Skin of body (tissue), 2 donors: Measurements from ENCODE around the gene MUL1. TPM values are rescaled to one million over a fixed set of nuclear protein-coding genes. Genes with fewer than 3 reads are reported as not detected.

Experiments used
- DNase-seq: peaks from one replicate; lab custom pipeline; 2025; lab: John Stamatoyannopoulos, UW
- total RNA-seq: library from RNA; depleted of rRNA; stranded (reverse); fragments of >200 nt; gene quantifications from one replicate; pipeline ENCODE4 v1.2.3, GENCODE V29; 2014

Gene MUL1
- total RNA-seq, 1 donor from 2014 or later: 14.0 TPM

GRCh38 chr1:20472121-20472520 is 35.8 kb downstream of the MUL1 start:
- DNase-seq: no peak

DNA sequence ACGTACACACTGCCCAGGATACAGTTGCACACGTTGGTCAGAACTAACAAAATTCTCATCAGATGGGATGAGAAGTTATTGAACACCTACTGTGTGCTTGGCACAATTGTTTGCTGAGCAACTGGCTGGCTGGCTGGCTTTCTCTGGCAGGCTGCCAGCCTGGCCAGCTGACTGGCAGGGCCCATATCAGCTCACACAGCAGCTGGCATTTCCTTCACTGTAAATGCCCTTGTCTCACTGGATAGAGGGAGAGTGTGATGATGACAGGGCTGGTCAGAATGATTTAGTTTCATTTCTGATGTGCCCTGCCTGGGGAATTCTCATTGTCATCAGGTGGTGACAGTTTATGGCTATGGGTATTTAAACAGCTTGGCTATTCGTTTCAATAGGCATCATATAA is 37.8 kb downstream of the MUL1 start:
- DNase-seq: no peak

- no peak for DNase-seq
These were observed 38.4 kb downstream of the MUL1 start for GRCh38 chr1:20469406-20470076.

- DNase-seq: no peak
These were observed 41.7 kb downstream of the MUL1 start for GRCh38 chr1:20466273-20466672.

DNA sequence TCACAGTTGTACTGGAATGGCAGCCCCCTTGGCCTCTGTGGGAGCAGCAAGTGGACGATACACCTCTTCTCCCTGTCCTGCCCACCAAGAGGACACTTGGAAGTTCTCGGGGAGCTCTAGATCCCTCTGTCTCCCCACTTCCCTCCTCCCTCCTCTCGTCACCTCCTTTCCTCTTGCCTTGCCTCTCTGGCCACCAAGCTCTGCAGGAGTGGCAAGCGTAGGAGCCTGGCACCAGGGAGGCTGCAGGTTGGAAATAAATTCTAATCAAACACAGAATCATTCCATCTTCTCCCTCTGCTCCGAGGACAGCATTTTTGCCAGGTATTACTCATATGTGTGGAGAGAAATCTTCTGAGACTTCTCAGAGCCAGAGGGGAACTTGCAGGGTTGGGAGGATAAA is 42.8 kb downstream of the MUL1 start:
- no peak for DNase-seq

DNA sequence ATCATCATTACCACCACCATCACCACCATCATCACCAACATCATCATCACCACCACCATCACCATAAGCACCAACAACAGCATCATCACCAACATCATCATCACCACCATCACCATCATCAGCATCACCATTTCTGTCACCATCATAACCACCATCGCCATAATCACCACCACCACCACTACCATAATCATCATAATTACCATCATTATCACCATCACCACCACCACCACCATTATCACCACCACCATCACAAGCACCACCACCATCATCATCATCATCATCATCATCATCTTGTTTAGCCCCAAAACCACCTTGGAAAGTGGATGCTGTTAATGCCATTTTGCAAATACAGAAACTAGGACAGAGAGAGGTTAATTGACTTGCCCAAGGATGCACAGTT is 44.4 kb downstream of the MUL1 start:
- DNase-seq: no peak

DNA sequence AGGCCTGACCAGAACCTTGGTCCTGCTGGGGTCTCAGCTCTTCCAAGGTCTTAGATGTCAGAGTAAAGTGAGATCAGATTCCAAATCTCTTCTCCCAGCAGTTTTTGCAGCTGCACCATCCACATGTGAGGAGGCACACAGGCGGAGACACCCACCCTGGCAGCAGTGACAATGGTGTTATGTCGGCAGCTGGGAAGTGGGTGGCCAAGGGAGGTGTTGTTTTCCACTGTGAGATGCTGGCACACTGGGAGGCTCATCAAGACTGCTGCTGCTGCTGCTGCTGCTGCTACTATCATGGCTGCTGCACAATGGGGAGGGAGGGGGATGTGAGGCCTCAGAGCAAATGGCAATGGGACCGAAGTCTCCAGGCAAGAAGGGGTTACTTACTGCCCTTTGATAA is 45.6 kb downstream of the MUL1 start:
- DNase-seq: no peak

DNA sequence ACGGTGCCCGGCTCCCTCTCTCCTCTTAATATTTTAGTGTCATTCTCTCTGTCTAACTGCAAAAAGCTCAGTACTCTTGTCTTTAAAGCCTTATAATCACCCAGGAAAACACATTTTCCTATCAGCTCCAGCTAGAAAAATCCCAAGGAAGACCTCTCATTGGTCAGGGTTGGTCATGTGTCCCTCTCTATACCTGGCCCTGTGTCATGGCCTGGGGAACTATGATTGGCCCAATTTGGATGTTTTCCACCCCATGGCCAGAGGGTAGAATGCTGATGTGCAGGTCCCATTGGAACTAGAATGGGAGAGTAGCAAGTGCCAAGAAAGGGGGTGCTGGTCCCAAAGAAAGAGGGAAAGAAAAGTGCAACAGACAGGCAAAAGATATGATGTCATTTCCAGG is 49.2 kb downstream of the MUL1 start:
- DNase-seq: no peak

GRCh38 chr1:20454004-20454403 is 53.9 kb downstream of the MUL1 start:
- DNase-seq: no peak

DNA sequence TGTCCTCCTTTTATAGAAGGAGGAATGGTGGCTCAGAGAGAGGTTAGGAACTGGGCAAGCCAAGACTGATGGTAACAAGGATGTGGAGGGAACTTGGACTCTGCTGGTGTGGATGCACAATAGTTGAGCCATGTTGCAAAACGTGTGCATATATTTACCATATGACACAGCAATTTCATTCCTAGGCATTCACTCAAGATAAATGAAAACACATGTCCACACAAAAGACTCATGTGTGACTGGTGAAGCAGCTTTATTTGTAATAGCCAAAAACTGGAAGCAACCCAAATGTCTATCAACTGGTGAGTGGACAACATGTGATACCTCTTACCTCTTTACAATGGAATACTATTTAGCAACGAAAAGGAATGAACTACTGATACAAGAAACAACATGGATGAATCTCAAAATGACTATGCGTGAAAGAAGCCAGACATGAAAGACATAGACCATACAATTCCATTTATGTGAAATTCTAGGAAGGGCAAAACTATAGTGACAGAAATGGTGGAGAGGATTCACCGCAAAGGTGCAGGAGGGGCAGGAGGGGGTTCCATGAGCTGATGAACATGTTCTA is 58.1 kb downstream of the MUL1 start:
- no peak for DNase-seq

Other genes starting within 250 kb of the MUL1 start
- gene VWA5B1, start 217.3 kb downstream of the MUL1 start, total RNA-seq: 0.39 TPM
- 9.0 TPM for gene CAMK2N1, start 21.9 kb downstream of the MUL1 start, total RNA-seq
- gene FAM43B, start 44.4 kb upstream of the MUL1 start, total RNA-seq: 0.79 TPM
- 2.1 TPM for gene CDA, start 80.9 kb upstream of the MUL1 start, total RNA-seq
- 33.5 TPM for gene PINK1, start 125.3 kb upstream of the MUL1 start, total RNA-seq
- 99.2 TPM for gene DDOST, start 153.2 kb upstream of the MUL1 start, total RNA-seq
- 2.5 TPM for gene KIF17, start 209.9 kb upstream of the MUL1 start, total RNA-seq
- 0.30 TPM for gene SH2D5, start 224.6 kb upstream of the MUL1 start, total RNA-seq